GM23338 (cell line): ENCODE measurements around the gene MANBA. TPM values are rescaled to one million over a fixed set of nuclear protein-coding genes. Genes with fewer than 3 reads are reported as not detected.
"Not testable (repeated sequence)": the region's sequence is repeated elsewhere in the genome, so short reads cannot be mapped to it uniquely, and the experiment has no call there.

Source experiments
- ATAC-seq: fragments of 200-7000 bp; cut with Tn5 transposase; 3 replicates; pipeline ENCODE4 v1.9.1; 2020
- DNase-seq: peaks from one replicate; pipeline ENCODE4 v3.0.0-alpha.2; 2015; ENCODE audit warnings: low spot score
- H2AFZ ChIP-seq: fragments of 200-600 bp; sonication (generic); 2 replicates; pipeline ENCODE4 v1.8.0; 2016; ENCODE audit warnings: antibody characterized with exemption, mild to moderate bottlenecking, moderate library complexity
- H3F3A ChIP-seq: fragments of 200-600 bp; sonication (generic); replicated peaks from 2 replicates; pipeline ENCODE4 v1.8.0; 2017; ENCODE audit warnings: antibody characterized with exemption, mixed run types, low read depth
- H3K27ac ChIP-seq: fragments of 200-600 bp; sonication (generic); 2 replicates; pipeline ENCODE4 v1.6.1; 2016; ENCODE audit warnings: low read depth
- H3K27me3 ChIP-seq: fragments of 200-600 bp; sonication (generic); 2 replicates; pipeline ENCODE4 v1.8.0; 2016; ENCODE audit warnings: mild to moderate bottlenecking, mixed run types, moderate library complexity; ENCODE audit not compliant: insufficient read depth
- H3K36me3 ChIP-seq: fragments of 200-600 bp; sonication (generic); 2 replicates; pipeline ENCODE4 v1.8.0; 2016; ENCODE audit warnings: mild to moderate bottlenecking; ENCODE audit not compliant: insufficient read depth
- H3K4me1 ChIP-seq: fragments of 200-600 bp; sonication (generic); 2 replicates; pipeline ENCODE4 v1.8.0; 2016; ENCODE audit warnings: mild to moderate bottlenecking, moderate library complexity; ENCODE audit not compliant: insufficient read depth
- H3K4me2 ChIP-seq: fragments of 200-600 bp; sonication (generic); 2 replicates; pipeline ENCODE4 v1.7.1; 2017; ENCODE audit warnings: mixed run types
- H3K4me3 ChIP-seq: fragments of 200-600 bp; sonication (generic); 2 replicates; pipeline ENCODE4 v1.6.1; 2016; ENCODE audit warnings: mixed run types
- H3K79me2 ChIP-seq: fragments of 200-600 bp; sonication (generic); replicated peaks from 2 replicates; pipeline ENCODE4 v1.8.0; 2017; ENCODE audit warnings: mild to moderate bottlenecking; ENCODE audit not compliant: insufficient read depth
- H3K9me2 ChIP-seq: fragments of 200-600 bp; sonication (generic); 2 replicates; pipeline ENCODE4 v1.8.0; 2017; ENCODE audit not compliant: insufficient read depth
- H4K20me1 ChIP-seq: fragments of 200-600 bp; sonication (generic); replicated peaks from 2 replicates; pipeline ENCODE4 v1.8.0; 2017; ENCODE audit warnings: mild to moderate bottlenecking; ENCODE audit not compliant: insufficient read depth
- H3K27ac Mint-ChIP-seq: 2 replicates; pipeline ENCODE4 v1.8.0; 2020; ENCODE audit warnings: inconsistent platforms, mild to moderate bottlenecking, moderate library complexity, mixed read lengths
- H3K27me3 Mint-ChIP-seq: 3 replicates; pipeline ENCODE4 v1.8.0; 2022; ENCODE audit warnings: low read depth, mild to moderate bottlenecking, moderate library complexity, mixed read lengths, inconsistent platforms; ENCODE audit not compliant: insufficient read depth, poor library complexity
- H3K36me3 Mint-ChIP-seq: 3 replicates; pipeline ENCODE4 v1.8.0; 2021; ENCODE audit warnings: low read depth, mild to moderate bottlenecking, inconsistent platforms, moderate library complexity, mixed read lengths
- H3K4me1 Mint-ChIP-seq: 3 replicates; pipeline ENCODE4 v1.8.0; 2020; ENCODE audit warnings: mild to moderate bottlenecking, inconsistent platforms, mixed read lengths
- H3K4me3 Mint-ChIP-seq: 3 replicates; pipeline ENCODE4 v1.8.0; 2021; ENCODE audit warnings: moderate library complexity, mild to moderate bottlenecking, inconsistent platforms, mixed read lengths
- H3K9me3 Mint-ChIP-seq: 3 replicates; pipeline ENCODE4 v1.8.0; 2020; ENCODE audit warnings: moderate library complexity, mild to moderate bottlenecking, inconsistent platforms, mixed read lengths
- CTCF ChIP-seq, 2 experiments: fragments of 200-600 bp in 1 of 2; sonication (generic) in 1 of 2; conservative IDR thresholded peaks; 2 replicates each; pipeline versions ENCODE4 v1.5.1 to v1.6.1; 2016 to 2017; ENCODE audit warnings: antibody characterized with exemption in 2 of 2, low read depth in 2 of 2, mild to moderate bottlenecking in 2 of 2, moderate library complexity in 1 of 2
- EZH2phosphoT487 ChIP-seq: fragments of 200-600 bp; sonication (generic); IDR thresholded peaks from one replicate; pipeline ENCODE4 v1.8.1; 2018; ENCODE audit warnings: antibody characterized with exemption; ENCODE audit not compliant: unreplicated experiment
- POLR2AphosphoS5 ChIP-seq: IDR thresholded peaks from 2 replicates; pipeline ENCODE4 v1.6.1; 2016; ENCODE audit warnings: antibody characterized with exemption, low read depth
- REST ChIP-seq: IDR thresholded peaks from one replicate; pipeline ENCODE4 v1.6.1; 2018; ENCODE audit warnings: antibody characterized with exemption; ENCODE audit not compliant: unreplicated experiment
- STAT1 ChIP-seq: IDR thresholded peaks from one replicate; pipeline ENCODE4 v1.6.1; 2016; ENCODE audit warnings: antibody characterized with exemption; ENCODE audit not compliant: unreplicated experiment
- ZNF114 ChIP-seq: fragments of 250-450 bp; sonication (Bioruptor Pico); IDR thresholded peaks from 2 replicates; pipeline ENCODE4 v1.5.0; 2020; ENCODE audit warnings: mild to moderate bottlenecking, moderate library complexity
- polyA plus RNA-seq: library from polyadenylated mRNA; unstranded; fragments of >200 nt; fragmentation: Nextera tagmentation; extraction: Ambion mirVana; gene quantifications from 2 replicates; pipeline ENCODE4 v1.2.1, GENCODE V29; 2016
- total RNA-seq: library from RNA; depleted of rRNA; stranded (reverse); fragments of >200 nt; shearing (Covaris generic); gene quantifications from 2 replicates; pipeline ENCODE4 v1.2.3, GENCODE V29; 2014

Gene MANBA
- total and polyA plus RNA-seq, 2 experiments from 2014 or later, result 13.2 to 54.3 TPM

- no peak for TF ChIP-seq REST
Measured at GRCh38 chr4:102717448-102718092, 43.2 kb downstream of the MANBA start (continued).

DNA sequence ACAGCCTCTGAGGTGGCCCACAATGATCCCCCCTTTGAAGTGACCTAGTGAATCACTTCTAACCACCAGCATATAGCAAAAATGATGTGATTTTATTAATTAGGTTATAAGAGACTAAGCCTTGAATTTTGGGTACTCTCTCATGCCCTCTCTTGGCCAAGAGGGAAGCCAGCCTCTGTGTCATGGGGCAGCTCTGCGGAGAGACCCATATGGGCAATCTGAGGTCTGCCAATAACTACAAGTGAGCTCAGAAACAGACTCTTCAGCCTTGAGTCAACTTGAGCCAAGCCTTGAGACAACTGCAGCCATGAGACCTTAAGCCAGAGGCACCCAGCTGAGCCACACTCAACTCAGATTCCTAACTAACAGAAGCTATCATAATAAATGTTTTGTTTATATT lies 45.7 kb downstream of the MANBA start:
- Histone ChIP-seq H2AFZ (no peak overlapping the region), H3K36me3 (peaks cover 11% of the 10 kb centered on the region), H3K27ac (no peak overlapping the region), H3K27me3 (no peaks in the 10 kb centered on the region), H3K79me2 (no peaks in the 10 kb centered on the region), H4K20me1 (no peaks in the 10 kb centered on the region), H3K4me1 (no peaks in the 10 kb centered on the region), H3K4me3 (no peak overlapping the region), H3K9me2 (0 out of 2 replicates have a peak, but pooled peaks cover 2% of the 10 kb centered on the region), H3K4me2 (no peak overlapping the region), H3F3A (no peaks in the 10 kb centered on the region)
- Mint-ChIP-seq H3K4me1 (no peaks in the 10 kb centered on the region), H3K36me3 (peaks cover 20% of the 10 kb centered on the region), H3K9me3 (peaks cover 4% of the 10 kb centered on the region; the same call in 2 of the 3 replicates), H3K27me3 (no peaks in the 10 kb centered on the region), H3K4me3 (no peak overlapping the region), H3K27ac (peak overlapping the region; percentile 38; the same call in 1 of the 2 replicates)
- TF ChIP-seq POLR2AphosphoS5 (no peak), EZH2phosphoT487 (no peak), CTCF (conservative IDR thresholded peaks at IDR 0.05; ENCODE audit: low read depth in 2 of 2) (peak; percentile 24 to 42; a peak in 2 of 4 replicates), STAT1 (no peak), ZNF114 (CRISPR knock-in tag) (no peak)
- DNase-seq (peak; percentile 35), ATAC-seq (peak; percentile 72)

GRCh38 chr4:102713774-102714173 lies 47.0 kb downstream of the MANBA start:
- not testable (repeated sequence) for H3K27me3 Mint-ChIP-seq, ATAC-seq, H3K4me1 ChIP-seq, H3K36me3 Mint-ChIP-seq, H3K36me3 ChIP-seq, H3K9me3 Mint-ChIP-seq, H3K4me3 Mint-ChIP-seq, H3K9me2 ChIP-seq, H3F3A ChIP-seq, H3K79me2 ChIP-seq, H3K4me1 Mint-ChIP-seq, H3K4me2 ChIP-seq, DNase-seq, H3K27ac ChIP-seq, H3K27me3 ChIP-seq, H3K4me3 ChIP-seq, H4K20me1 ChIP-seq, H3K27ac Mint-ChIP-seq, H2AFZ ChIP-seq
